NCI-H526 treated with DMSO at 0.1 percent for 48 hours (cell line): ENCODE data around the gene CCSER1.
"Not testable (repeated sequence)": the region's sequence is repeated elsewhere in the genome, so short reads cannot be mapped to it uniquely, and the experiment has no call there.

Source experiments
- DNase-seq: peaks from one replicate; lab custom pipeline; 2025; lab: John Stamatoyannopoulos, UW

Gene CCSER1

GRCh38 chr4:90715242-90715641 lies 588.0 kb downstream of the CCSER1 start:
- DNase-seq = no peak

- DNase-seq = no peak
These were observed 591.7 kb downstream of the CCSER1 start for GRCh38 chr4:90718931-90719330.

GRCh38 chr4:90727938-90728337 lies 600.7 kb downstream of the CCSER1 start:
- no peak for DNase-seq

- DNase-seq = no peak
These were observed 603.6 kb downstream of the CCSER1 start for GRCh38 chr4:90730752-90731151.

GRCh38 chr4:90733211-90733610 lies 606.0 kb downstream of the CCSER1 start:
- no peak for DNase-seq

- DNase-seq = no peak
These were observed 618.0 kb downstream of the CCSER1 start for GRCh38 chr4:90745176-90745575.

- no peak for DNase-seq
These were observed 625.9 kb downstream of the CCSER1 start for GRCh38 chr4:90753068-90753467.

GRCh38 chr4:90757534-90758060 lies 630.4 kb downstream of the CCSER1 start:
- no peak for DNase-seq

- no peak for DNase-seq
These were observed 632.9 kb downstream of the CCSER1 start for GRCh38 chr4:90760059-90760458.

- DNase-seq = no peak
These were observed 639.6 kb downstream of the CCSER1 start for GRCh38 chr4:90766837-90767236.

- no peak for DNase-seq
These were observed 642.1 kb downstream of the CCSER1 start for GRCh38 chr4:90769251-90769650.

- DNase-seq = no peak
These were observed 653.0 kb downstream of the CCSER1 start for GRCh38 chr4:90780193-90780592.

GRCh38 chr4:90786602-90787001 lies 659.4 kb downstream of the CCSER1 start:
- DNase-seq = no peak

GRCh38 chr4:90792696-90793095 lies 665.5 kb downstream of the CCSER1 start:
- no peak for DNase-seq

- DNase-seq = no peak
These were observed 671.8 kb downstream of the CCSER1 start for GRCh38 chr4:90798948-90799347.

GRCh38 chr4:90799895-90800294 lies 672.7 kb downstream of the CCSER1 start:
- no peak for DNase-seq

GRCh38 chr4:90815569-90815968 lies 688.4 kb downstream of the CCSER1 start:
- no peak for DNase-seq

- no peak for DNase-seq
These were observed 689.6 kb downstream of the CCSER1 start for GRCh38 chr4:90816754-90817153.

GRCh38 chr4:90824266-90825150 lies 697.3 kb downstream of the CCSER1 start:
- DNase-seq = no peak

- no peak for DNase-seq
These were observed 698.7 kb downstream of the CCSER1 start for GRCh38 chr4:90825849-90826248.

- no peak for DNase-seq
These were observed 706.5 kb downstream of the CCSER1 start for GRCh38 chr4:90833706-90834105.

- DNase-seq = no peak
These were observed 710.0 kb downstream of the CCSER1 start for GRCh38 chr4:90837241-90837640.

- DNase-seq = not testable (repeated sequence)
These were observed 711.7 kb downstream of the CCSER1 start for GRCh38 chr4:90838859-90839258.

GRCh38 chr4:90840291-90840690 lies 713.1 kb downstream of the CCSER1 start:
- no peak for DNase-seq
